Upper lobe of left lung (tissue), 4 donors: ENCODE data around the gene PTPRN2.

Experiments used
- EP300 ChIP-seq, 4 donors: sonication (generic); formaldehyde crosslinking; IDR thresholded peaks; one replicate each; pipeline ENCODE4 v1.5.1; 2017; ENCODE audit warnings: antibody characterized with exemption in 4 of 4, control low read depth in 2 of 4
- POLR2A ChIP-seq, 4 donors: fragments of 450-650 bp; IDR thresholded peaks; one replicate each; pipeline ENCODE4 v1.5.1; 2016 to 2017; ENCODE audit warnings: antibody characterized with exemption in 4 of 4, mild to moderate bottlenecking in 2 of 4
- POLR2AphosphoS5 ChIP-seq, 2 donors: sonication (generic); formaldehyde crosslinking; IDR thresholded peaks; one replicate each; pipeline ENCODE4 v1.5.1; 2017; ENCODE audit warnings: antibody characterized with exemption in 2 of 2
- TF ChIP-seq, protein P1 (sequence below), 6 experiments: fragments of 450-650 bp in 4 of 6; fragments of 200-600 bp in 2 of 6; sonication (generic) in 2 of 6; IDR thresholded peaks; one replicate each; pipeline ENCODE4 v1.5.1; 2016 to 2019; ENCODE audit warnings: antibody characterized with exemption in 6 of 6

DNA sequence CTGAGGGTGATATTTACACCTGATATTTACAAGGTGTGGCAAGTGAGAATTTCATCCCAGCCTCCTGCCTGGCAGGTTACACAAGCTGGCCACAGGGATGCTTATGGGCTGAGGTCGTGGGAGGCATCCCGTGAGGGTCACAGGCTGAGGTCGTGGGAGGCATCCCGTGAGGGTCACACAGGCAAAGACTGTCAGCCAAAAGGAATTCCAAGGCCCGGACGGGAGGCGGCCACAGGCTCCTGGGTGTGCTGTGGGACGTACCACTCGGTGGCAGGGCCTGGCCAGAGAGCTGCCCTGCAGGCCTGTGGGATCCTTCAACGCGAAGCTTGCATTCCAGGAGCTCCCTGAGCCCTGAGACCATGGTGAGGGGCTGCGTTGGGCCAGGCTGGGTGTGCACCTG is 790.3 kb downstream of the PTPRN2 start:
- TF ChIP-seq, protein P1, sequence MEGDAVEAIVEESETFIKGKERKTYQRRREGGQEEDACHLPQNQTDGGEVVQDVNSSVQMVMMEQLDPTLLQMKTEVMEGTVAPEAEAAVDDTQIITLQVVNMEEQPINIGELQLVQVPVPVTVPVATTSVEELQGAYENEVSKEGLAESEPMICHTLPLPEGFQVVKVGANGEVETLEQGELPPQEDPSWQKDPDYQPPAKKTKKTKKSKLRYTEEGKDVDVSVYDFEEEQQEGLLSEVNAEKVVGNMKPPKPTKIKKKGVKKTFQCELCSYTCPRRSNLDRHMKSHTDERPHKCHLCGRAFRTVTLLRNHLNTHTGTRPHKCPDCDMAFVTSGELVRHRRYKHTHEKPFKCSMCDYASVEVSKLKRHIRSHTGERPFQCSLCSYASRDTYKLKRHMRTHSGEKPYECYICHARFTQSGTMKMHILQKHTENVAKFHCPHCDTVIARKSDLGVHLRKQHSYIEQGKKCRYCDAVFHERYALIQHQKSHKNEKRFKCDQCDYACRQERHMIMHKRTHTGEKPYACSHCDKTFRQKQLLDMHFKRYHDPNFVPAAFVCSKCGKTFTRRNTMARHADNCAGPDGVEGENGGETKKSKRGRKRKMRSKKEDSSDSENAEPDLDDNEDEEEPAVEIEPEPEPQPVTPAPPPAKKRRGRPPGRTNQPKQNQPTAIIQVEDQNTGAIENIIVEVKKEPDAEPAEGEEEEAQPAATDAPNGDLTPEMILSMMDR (IDR thresholded peaks at IDR 0.05): no peak
- TF ChIP-seq POLR2AphosphoS5 (IDR thresholded peaks at IDR 0.05) (no peak), POLR2A (IDR thresholded peaks at IDR 0.05) (no peak), EP300 (IDR thresholded peaks at IDR 0.05) (no peak)
